ENCODE results near the gene MTHFD1. TPM values are rescaled to one million over a fixed set of nuclear protein-coding genes. Genes with fewer than 3 reads are reported as not detected.

MTHFD1 gene
- total RNA-seq, 1 experiment from 2014 or later, result 55.8 TPM

DNA sequence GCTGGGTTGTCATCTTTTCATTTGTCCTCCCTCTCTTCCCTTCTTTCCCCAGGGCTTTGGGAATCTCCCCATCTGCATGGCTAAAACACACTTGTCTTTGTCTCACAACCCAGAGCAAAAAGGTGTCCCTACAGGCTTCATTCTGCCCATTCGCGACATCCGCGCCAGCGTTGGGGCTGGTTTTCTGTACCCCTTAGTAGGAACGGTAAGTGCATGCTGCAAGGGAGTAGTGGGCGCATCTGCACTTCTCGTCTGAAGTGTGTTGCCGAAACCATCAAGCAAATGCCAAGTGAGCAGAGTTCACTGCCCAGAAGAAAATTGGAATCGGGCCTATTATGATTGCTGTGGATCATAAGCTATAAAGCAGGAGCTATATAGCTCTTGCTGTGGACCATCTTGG lies 66.5 kb downstream of the MTHFD1 start:
- H3K27me3 ChIP-seq (ENCODE audit: control insufficient read depth, insufficient read depth, low read length), result no peaks in the 10 kb centered on the region
- no peak for DNase-seq
- H3K36me3 ChIP-seq (replicated peaks; ENCODE audit: control insufficient read depth, insufficient read depth, low read length), result peaks cover 43% of the 10 kb centered on the region
- H3K4me3 ChIP-seq (ENCODE audit: insufficient read depth, low read depth, low read length), result no peak overlapping the region

DNA sequence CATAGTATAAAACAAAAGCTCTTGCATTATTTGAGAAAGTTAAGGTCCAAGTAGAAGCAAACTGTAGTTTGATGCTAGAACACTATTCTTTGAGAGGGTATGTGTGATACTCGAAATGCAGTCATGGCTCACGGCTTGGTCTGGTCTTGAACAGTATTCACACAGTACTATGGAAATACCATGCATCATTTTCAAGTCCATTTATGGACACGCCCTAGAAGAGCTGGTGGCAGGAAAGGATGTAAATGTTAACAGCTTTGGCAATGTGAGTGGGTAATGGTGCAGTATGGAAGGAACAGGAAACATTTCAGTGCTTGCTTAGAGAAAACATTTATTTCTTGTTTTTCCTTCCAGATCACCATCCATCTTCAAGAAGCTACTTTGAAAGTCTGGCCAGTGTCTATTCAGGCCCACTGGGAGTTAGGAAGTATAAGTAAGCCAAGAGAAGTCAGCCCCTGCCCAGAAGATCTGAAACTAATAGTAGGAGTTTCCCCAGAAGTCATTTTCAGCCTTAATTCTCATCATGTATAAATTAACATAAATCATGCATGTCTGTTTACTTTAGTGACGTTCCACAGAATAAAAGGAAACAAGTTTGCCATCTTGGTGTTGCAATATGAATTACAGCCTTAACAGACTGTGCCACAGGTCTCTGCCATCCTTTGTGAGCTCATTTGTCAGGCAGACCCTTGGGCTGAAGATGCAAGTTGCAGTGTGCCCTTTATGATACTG lies 71.4 kb downstream of the MTHFD1 start:
- Histone ChIP-seq H3K36me3 (replicated peaks; ENCODE audit: control insufficient read depth, insufficient read depth, low read length) (peaks cover 26% of the 10 kb centered on the region), H3K27me3 (ENCODE audit: control insufficient read depth, insufficient read depth, low read length) (no peaks in the 10 kb centered on the region), H3K4me3 (ENCODE audit: insufficient read depth, low read depth, low read length) (no peak overlapping the region)
- DNase-seq, result no peak

DNA sequence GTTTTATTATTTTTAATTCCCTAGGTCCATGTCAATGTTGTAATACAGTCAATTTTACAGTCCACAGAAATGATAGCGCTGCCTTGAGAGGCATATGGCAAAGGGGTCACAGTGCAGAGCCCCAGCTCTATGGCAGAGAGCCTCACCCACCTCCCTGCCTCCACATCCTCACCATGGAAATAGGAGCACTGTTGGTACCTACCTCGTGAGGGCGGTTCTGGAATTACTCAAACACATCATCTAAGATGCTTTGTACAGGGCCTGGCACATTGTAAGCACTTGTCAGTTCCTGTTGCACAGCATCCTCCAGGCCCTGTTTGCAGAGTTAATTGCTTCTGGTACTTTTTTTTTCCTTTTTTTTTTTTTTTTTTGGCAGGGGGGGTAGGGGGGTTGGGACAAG lies 73.1 kb downstream of the MTHFD1 start:
- no peak for DNase-seq
- Histone ChIP-seq H3K27me3 (ENCODE audit: control insufficient read depth, insufficient read depth, low read length) (no peaks in the 10 kb centered on the region), H3K4me3 (ENCODE audit: insufficient read depth, low read depth, low read length) (no peak overlapping the region), H3K36me3 (replicated peaks; ENCODE audit: control insufficient read depth, insufficient read depth, low read length) (peaks cover 13% of the 10 kb centered on the region)

DNA sequence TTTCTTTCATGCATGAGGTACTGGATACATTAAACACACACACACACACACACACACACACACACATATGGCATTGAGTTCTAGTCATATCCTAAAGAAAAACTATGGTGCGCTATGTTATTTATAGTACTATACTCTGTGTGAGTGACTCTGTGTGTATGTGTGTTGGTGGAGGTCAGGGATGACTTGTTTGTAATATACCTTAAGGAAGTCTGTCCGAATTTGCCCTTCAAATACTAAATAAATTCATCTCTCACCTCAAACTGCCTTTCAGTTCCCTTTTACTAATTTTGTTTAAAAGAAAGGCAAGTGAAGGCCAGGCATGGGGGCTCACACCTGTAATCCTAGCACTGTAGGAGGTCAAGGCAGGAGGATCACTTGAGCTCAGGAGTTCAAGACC lies 75.0 kb downstream of the MTHFD1 start:
- no peak for DNase-seq
- H3K27me3 ChIP-seq (ENCODE audit: control insufficient read depth, insufficient read depth, low read length), result no peaks in the 10 kb centered on the region
- H3K36me3 ChIP-seq (replicated peaks; ENCODE audit: control insufficient read depth, insufficient read depth, low read length), result peaks cover 9% of the 10 kb centered on the region
- H3K4me3 ChIP-seq (ENCODE audit: insufficient read depth, low read depth, low read length), result no peak overlapping the region

DNA sequence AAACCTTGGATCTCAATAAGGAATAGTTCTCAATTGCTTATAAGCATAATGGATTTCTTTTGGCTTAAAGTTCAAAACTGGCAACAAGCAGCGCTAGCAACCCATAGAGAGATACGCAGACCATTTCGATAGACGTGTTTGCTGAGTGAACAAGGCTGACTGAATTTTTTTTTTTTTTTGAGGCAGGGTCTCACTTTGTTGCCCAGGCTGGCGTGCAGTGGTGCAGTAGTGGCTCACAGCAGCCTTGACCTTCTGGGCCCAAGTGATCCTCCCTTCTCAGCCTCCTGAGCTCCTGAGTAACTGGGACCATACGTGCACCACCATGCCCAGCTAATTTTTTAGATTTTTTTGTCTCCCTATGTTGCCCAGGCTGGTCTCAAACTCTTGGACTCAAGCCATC lies 75.7 kb downstream of the MTHFD1 start:
- Histone ChIP-seq H3K36me3 (replicated peaks; ENCODE audit: control insufficient read depth, insufficient read depth, low read length) (peaks cover 6% of the 10 kb centered on the region), H3K4me3 (ENCODE audit: insufficient read depth, low read depth, low read length) (no peak overlapping the region), H3K27me3 (ENCODE audit: control insufficient read depth, insufficient read depth, low read length) (no peaks in the 10 kb centered on the region)
- DNase-seq, result no peak

DNA sequence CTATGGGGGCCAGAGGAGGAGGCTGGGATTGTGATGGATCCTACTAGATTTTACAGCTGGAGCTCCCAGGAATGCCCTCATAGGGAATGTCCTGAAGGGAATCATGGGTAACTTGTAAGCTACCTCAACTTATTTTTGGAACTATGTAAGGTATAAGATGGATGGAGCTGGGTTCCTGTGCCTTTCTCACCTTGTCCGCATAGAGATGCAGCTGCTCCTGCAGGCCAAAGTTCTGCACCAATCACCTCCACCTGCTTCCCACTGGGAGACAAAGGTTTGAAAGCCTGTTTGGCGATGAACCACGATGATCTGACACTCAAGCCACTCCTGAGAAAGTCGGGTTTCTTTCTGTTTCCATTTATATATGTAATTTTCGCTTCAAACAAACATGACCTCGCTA lies 76.5 kb downstream of the MTHFD1 start:
- Histone ChIP-seq H3K27me3 (ENCODE audit: control insufficient read depth, insufficient read depth, low read length) (no peaks in the 10 kb centered on the region), H3K36me3 (replicated peaks; ENCODE audit: control insufficient read depth, insufficient read depth, low read length) (peaks cover 2% of the 10 kb centered on the region; the same call in 1 of the 2 replicates), H3K4me3 (ENCODE audit: insufficient read depth, low read depth, low read length) (peak overlapping the region; percentile 69)
- peak; percentile 60 for DNase-seq

DNA sequence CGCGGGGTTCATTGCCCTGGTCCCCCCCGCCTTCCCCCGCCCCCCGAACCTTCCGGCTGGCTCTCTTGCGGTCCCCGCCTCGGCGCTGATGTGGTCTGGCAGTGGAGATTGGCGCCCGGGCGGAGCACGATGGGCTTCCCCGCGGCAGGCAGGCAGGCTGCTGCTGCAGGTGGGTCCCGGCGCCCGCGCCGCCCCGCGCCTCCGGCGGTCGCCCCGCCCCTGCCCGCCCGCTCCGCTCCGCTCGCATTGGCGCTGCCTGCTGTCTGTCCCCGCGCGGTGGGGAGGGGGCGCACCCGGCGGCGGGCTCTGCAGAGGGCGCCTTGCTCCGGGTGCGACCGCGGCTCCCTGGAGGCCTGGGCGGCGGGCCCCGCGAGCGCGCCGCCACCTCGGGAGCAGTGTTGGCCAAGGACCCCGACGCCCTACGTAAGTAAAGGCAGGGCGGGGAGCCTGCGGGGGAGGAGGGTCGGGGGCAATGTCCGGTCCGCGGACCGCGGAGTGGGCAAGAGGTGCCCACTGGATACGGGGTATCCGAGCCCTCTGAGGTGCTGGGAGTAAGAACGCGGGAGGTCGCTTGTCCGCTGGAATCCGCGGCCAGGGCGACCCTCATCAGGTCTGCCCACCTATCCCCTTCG lies 77.2 kb downstream of the MTHFD1 start, which contains the start of gene AKAP5:
AKAP5 (plus strand) TSS at position 309 of the 632 bp plus-strand sequence. CDS start 2,896 bp downstream, outside the sequence.
- Histone ChIP-seq H3K36me3 (replicated peaks; ENCODE audit: control insufficient read depth, insufficient read depth, low read length) (peaks cover 2% of the 10 kb centered on the region; the same call in 1 of the 2 replicates), H3K4me3 (ENCODE audit: insufficient read depth, low read depth, low read length) (peak within 1 kb of the TSS; percentile 69), H3K27me3 (ENCODE audit: control insufficient read depth, insufficient read depth, low read length) (no peaks in the 10 kb centered on the region)
- DNase-seq, result peak; percentile 98

DNA sequence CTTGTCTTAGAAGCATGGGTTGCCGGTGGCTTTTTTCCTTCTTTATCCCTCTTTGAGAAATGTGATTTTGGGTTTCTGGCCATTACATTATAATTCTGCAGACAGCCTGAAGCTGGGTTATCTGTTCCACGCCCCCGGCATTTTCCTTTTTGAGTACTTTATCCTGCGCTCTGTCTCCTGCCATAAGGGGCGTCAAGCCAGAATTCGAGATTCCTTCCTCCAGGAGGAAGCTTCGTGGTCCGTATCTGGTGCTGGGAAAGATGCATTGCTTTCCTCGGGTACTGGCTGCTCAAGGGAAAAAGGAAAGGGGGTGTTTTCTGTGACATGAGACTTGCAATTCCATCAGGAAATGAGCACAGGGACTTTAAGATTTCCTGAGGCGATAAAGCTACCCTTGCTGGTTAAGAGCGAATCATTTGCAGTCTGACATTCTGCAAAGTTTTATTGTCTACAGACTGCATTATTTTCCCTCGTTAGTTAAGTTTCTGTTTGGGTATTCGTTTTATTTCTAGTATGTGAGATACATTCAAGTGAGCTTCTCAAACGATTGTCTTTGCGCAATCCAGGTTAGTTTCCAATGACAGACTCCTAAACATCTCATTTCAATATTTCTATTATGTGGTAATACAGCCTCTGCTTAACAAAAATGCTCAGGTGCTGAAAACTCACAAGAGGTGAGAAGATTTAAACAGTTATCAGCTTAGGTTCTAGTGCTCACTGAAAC lies 77.8 kb downstream of the MTHFD1 start:
- H3K4me3 ChIP-seq (ENCODE audit: insufficient read depth, low read depth, low read length), result peak overlapping the region; percentile 69
- DNase-seq, result peak; percentile 73
- H3K36me3 ChIP-seq (replicated peaks; ENCODE audit: control insufficient read depth, insufficient read depth, low read length), result peaks cover 2% of the 10 kb centered on the region; the same call in 1 of the 2 replicates
- H3K27me3 ChIP-seq (ENCODE audit: control insufficient read depth, insufficient read depth, low read length), result no peaks in the 10 kb centered on the region

DNA sequence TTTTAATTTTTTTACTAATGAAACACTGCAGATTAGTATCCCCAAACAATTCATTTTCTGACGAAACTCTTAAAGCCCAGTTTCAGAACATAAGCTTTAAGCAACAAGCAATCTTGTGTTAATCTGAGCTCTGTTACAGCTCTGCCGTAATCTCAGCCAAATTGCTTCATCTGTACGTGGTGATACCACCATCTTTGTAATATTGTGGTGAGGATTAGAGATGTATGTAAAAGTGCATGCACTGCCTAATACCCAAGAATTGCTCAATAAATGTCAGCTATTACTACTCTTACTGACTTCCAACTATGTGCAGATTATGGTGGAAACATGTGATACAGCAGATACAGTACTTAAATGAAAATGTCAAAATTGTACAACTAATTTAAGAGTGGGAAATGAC lies 78.9 kb downstream of the MTHFD1 start:
- Histone ChIP-seq H3K27me3 (ENCODE audit: control insufficient read depth, insufficient read depth, low read length) (no peaks in the 10 kb centered on the region), H3K4me3 (ENCODE audit: insufficient read depth, low read depth, low read length) (no peak overlapping the region), H3K36me3 (replicated peaks; ENCODE audit: control insufficient read depth, insufficient read depth, low read length) (peaks cover 2% of the 10 kb centered on the region; the same call in 1 of the 2 replicates)
- DNase-seq, result no peak

DNA sequence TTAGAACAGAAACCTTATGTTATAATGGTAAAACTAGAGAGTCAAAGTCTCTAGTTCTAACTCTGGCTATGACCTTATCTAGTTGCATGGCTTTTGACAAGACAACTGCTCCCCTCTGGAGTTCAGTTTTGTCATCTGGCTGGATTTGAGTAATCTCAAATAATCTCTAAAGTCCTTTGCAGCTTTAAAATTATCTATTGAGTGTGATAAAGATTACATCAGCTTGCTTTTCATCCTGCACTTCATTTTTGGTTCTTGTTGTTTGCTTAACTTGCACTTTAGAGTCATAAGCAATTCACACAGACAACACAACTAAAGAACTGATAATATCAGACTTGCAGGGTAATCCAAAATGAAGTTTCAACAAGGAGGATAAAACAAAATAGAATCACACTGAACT lies 79.4 kb downstream of the MTHFD1 start:
- H3K27me3 ChIP-seq (ENCODE audit: control insufficient read depth, insufficient read depth, low read length), result no peaks in the 10 kb centered on the region
- H3K4me3 ChIP-seq (ENCODE audit: insufficient read depth, low read depth, low read length), result no peak overlapping the region
- no peak for DNase-seq
- H3K36me3 ChIP-seq (replicated peaks; ENCODE audit: control insufficient read depth, insufficient read depth, low read length), result no peaks in the 10 kb centered on the region

DNA sequence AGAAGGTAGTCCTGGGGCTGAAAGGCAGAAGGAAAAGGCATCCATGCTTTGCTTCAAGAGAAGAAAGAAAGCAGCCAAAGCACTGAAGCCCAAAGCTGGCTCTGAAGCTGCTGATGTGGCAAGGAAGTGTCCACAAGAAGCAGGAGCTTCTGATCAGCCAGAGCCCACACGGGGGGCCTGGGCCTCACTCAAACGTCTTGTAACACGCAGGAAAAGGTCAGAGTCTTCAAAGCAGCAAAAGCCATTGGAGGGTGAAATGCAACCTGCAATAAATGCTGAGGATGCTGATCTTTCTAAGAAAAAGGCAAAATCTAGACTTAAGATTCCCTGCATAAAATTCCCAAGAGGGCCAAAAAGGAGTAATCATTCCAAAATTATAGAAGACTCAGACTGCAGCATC lies 80.3 kb downstream of the MTHFD1 start:
- DNase-seq, result no peak
- Histone ChIP-seq H3K27me3 (ENCODE audit: control insufficient read depth, insufficient read depth, low read length) (no peaks in the 10 kb centered on the region), H3K36me3 (replicated peaks; ENCODE audit: control insufficient read depth, insufficient read depth, low read length) (no peaks in the 10 kb centered on the region), H3K4me3 (ENCODE audit: insufficient read depth, low read depth, low read length) (no peak overlapping the region)

DNA sequence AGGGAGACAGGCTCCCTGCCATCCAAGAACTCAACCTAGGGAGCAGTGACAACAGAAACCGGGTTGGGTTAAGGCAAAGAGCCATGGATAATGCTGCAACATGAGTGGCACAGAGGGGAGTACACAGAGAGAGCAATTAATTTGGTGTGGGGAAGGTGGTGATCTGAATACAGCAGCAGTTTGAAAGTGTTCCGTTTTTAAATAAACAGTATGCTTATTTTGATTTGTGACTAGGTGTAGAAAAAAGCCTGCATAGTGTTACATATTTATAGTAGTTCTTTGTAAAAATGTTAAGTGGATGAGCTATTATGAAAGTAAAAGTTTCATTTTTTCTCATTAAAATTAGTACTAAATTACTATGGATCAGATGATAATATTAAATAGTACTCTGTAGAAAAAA lies 85.9 kb downstream of the MTHFD1 start:
- no peaks in the 10 kb centered on the region for H3K27me3 ChIP-seq (ENCODE audit: control insufficient read depth, insufficient read depth, low read length)
- H3K4me3 ChIP-seq (ENCODE audit: insufficient read depth, low read depth, low read length), result no peak overlapping the region
- no peak for DNase-seq
- no peaks in the 10 kb centered on the region for H3K36me3 ChIP-seq (replicated peaks; ENCODE audit: control insufficient read depth, insufficient read depth, low read length)

DNA sequence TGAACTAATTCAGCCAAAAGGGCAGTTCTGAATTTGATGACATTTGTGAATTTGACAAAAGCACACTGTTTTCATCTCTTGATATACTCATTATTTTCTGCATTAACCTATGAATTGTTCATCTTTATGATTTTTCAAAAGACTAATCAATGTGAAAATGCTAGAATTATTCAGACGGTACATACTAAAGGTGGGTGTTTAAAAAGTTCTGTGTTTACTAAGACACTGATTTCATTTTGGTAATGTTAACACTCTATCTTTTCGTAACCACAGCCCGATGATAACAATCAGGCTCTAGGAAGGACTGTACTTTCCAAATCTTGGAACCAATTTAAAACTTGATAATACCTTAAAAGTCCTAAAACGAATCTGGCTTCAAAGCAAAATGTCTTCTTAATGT lies 86.5 kb downstream of the MTHFD1 start:
- DNase-seq, result no peak
- H3K36me3 ChIP-seq (replicated peaks; ENCODE audit: control insufficient read depth, insufficient read depth, low read length), result no peaks in the 10 kb centered on the region
- H3K27me3 ChIP-seq (ENCODE audit: control insufficient read depth, insufficient read depth, low read length), result no peaks in the 10 kb centered on the region
- no peak overlapping the region for H3K4me3 ChIP-seq (ENCODE audit: insufficient read depth, low read depth, low read length)

DNA sequence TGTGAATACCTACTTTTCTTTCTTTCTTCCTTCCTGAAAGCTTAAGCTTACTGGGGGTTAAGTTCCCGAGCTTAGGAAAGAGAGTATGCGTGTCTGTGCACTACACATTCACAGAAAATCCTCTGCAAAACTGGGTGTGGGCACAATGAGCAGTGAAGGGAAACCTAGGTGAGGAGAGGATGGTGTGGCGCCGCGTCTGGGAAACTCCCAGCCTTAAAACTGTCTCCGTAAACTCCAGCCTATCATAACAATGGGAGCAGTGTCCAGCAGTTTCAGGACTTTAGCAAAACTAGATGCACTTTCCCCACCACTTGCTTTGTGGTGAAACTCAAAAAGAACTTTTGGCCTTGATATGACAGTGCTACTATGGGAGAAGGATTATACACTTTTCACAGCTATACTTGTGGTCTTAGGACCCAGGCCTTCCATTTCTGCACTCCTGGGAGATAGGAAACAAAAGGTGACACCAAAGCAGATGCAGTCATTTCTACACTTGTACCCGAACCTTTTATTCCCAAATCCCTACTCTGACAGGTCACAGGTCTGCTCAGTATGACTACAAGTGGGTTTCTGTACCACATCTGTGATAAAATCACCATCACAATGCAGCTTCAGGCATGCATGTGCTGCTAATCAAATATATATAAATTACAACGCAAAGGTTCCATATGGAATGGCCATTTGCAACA lies 87.6 kb downstream of the MTHFD1 start:
- H3K4me3 ChIP-seq (ENCODE audit: insufficient read depth, low read depth, low read length), result no peak overlapping the region
- no peaks in the 10 kb centered on the region for H3K36me3 ChIP-seq (replicated peaks; ENCODE audit: control insufficient read depth, insufficient read depth, low read length)
- H3K27me3 ChIP-seq (ENCODE audit: control insufficient read depth, insufficient read depth, low read length), result no peaks in the 10 kb centered on the region
- no peak for DNase-seq

All from H7 (cell line).